Measurements from ENCODE around the gene KCTD10. TPM values are rescaled to one million over a fixed set of nuclear protein-coding genes. Genes with fewer than 3 reads are reported as not detected.

KCTD10 gene
- polyA plus RNA-seq, 1 of the 3 experiments (the other 2 are of a cell fraction): 66.9 TPM

GRCh38 chr12:109493938-109494337, 16.8 kb upstream of the KCTD10 start:
- no peak for DNase-seq
- 100% methylated on average over 1 of the region's 1 CpG for WGBS (ENCODE audit: low lambda C conversion rate)
- Histone ChIP-seq H2AFZ (ENCODE audit: low read depth) (no peak overlapping the region), H3K9me2 (no peaks in the 10 kb centered on the region), H3K4me2 (no peak overlapping the region), H4K20me1 (ENCODE audit: insufficient read depth) (no peaks in the 10 kb centered on the region), H3K27ac (ENCODE audit: low read depth in 2 of 2, low read length in 1 of 2) (no peak overlapping the region), H3K4me3 (ENCODE audit: low read depth in 2 of 2, low read length in 1 of 2) (no peak overlapping the region), H3F3A (replicated peaks; ENCODE audit: insufficient read depth) (no peaks in the 10 kb centered on the region), H3K9me3 (no peaks in the 10 kb centered on the region), H3K27me3 (ENCODE audit: insufficient read depth) (no peaks in the 10 kb centered on the region), H3K36me3 (replicated peaks in 1 of 2; ENCODE audit: control insufficient read depth in 1 of 2, insufficient read depth in 2 of 2, low read length in 1 of 2) (peaks cover 32 to 77% of the 10 kb centered on the region in 2 experiments), H3K9ac (no peak overlapping the region), H3K4me1 (ENCODE audit: control insufficient read depth in 1 of 2, insufficient read depth in 2 of 2, low read depth in 1 of 2, low read length in 1 of 2) (no peaks in the 10 kb centered on the region), H3K79me2 (ENCODE audit: insufficient read depth) (no peaks in the 10 kb centered on the region)
- CTCF ChIA-PET: interaction anchor here (0.8 to 2.4 kb wide), 5 partner anchors 14 to 281 kb away, joined by 3 to 9 read pairs (median 3); no protein-coding TSS in a partner anchor
- TF ChIP-seq GATA2 (CRISPR knock-in tag; IDR thresholded peaks at IDR 0.05) (no peak), RFX5 (IDR thresholded peaks at IDR 0.05; ENCODE audit: low read length) (no peak), FOSL2 (IDR thresholded peaks at IDR 0.05; ENCODE audit: borderline replicate concordance, low read depth) (no peak), GABPA (IDR thresholded peaks at IDR 0.05; ENCODE audit: low read depth) (no peak), MAX (IDR thresholded peaks at IDR 0.05; ENCODE audit: low read depth) (no peak), ELF1 (IDR thresholded peaks at IDR 0.05) (no peak), EZH2phosphoT487 (IDR thresholded peaks at IDR 0.05; ENCODE audit: borderline replicate concordance, low read depth) (no peak), CTCF (IDR thresholded peaks at IDR 0.05) (no peak), RAD21 (IDR thresholded peaks at IDR 0.05; ENCODE audit: low read length) (no peak), YY1 (IDR thresholded peaks at IDR 0.05; ENCODE audit: low read depth) (no peak), NRF1 (IDR thresholded peaks at IDR 0.05; ENCODE audit: low read depth, low read length) (no peak), TAF1 (IDR thresholded peaks at IDR 0.05; ENCODE audit: borderline replicate concordance, low read depth, low read length) (no peak)
- TF ChIP-seq, protein P1, sequence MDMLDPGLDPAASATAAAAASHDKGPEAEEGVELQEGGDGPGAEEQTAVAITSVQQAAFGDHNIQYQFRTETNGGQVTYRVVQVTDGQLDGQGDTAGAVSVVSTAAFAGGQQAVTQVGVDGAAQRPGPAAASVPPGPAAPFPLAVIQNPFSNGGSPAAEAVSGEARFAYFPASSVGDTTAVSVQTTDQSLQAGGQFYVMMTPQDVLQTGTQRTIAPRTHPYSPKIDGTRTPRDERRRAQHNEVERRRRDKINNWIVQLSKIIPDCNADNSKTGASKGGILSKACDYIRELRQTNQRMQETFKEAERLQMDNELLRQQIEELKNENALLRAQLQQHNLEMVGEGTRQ (IDR thresholded peaks at IDR 0.05; ENCODE audit: borderline replicate concordance, low read depth, low read length): no peak
- TF ChIP-seq, protein P2, sequence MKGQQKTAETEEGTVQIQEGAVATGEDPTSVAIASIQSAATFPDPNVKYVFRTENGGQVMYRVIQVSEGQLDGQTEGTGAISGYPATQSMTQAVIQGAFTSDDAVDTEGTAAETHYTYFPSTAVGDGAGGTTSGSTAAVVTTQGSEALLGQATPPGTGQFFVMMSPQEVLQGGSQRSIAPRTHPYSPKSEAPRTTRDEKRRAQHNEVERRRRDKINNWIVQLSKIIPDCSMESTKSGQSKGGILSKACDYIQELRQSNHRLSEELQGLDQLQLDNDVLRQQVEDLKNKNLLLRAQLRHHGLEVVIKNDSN (IDR thresholded peaks at IDR 0.05; ENCODE audit: borderline replicate concordance, low read depth): no peak
- POLR2A ChIA-PET: no interaction called here

- Histone ChIP-seq H3K36me3 (replicated peaks in 1 of 2; ENCODE audit: control insufficient read depth in 1 of 2, insufficient read depth in 2 of 2, low read length in 1 of 2) (peaks cover 30 to 79% of the 10 kb centered on the region in 2 experiments), H3K79me2 (ENCODE audit: insufficient read depth) (no peaks in the 10 kb centered on the region), H3F3A (replicated peaks; ENCODE audit: insufficient read depth) (no peaks in the 10 kb centered on the region), H4K20me1 (ENCODE audit: insufficient read depth) (no peaks in the 10 kb centered on the region), H3K9ac (no peak overlapping the region), H3K9me2 (no peaks in the 10 kb centered on the region), H3K4me3 (ENCODE audit: low read depth in 2 of 2, low read length in 1 of 2) (no peak overlapping the region), H3K9me3 (no peaks in the 10 kb centered on the region), H3K27ac (ENCODE audit: low read depth in 2 of 2, low read length in 1 of 2) (no peak overlapping the region), H3K4me1 (ENCODE audit: control insufficient read depth in 1 of 2, insufficient read depth in 2 of 2, low read depth in 1 of 2, low read length in 1 of 2) (no peaks in the 10 kb centered on the region), H3K4me2 (no peak overlapping the region), H3K27me3 (ENCODE audit: insufficient read depth) (no peaks in the 10 kb centered on the region), H2AFZ (ENCODE audit: low read depth) (no peak overlapping the region)
- ChIA-PET CTCF (interaction anchor here (0.9 to 2.4 kb wide), 3 partner anchors 26 to 65 kb away, joined by 3 to 9 read pairs (median 3); no protein-coding TSS in a partner anchor), POLR2A (no interaction called here)
- DNase-seq: no peak
- no peak for TF ChIP-seq FOXM1 (IDR thresholded peaks at IDR 0.05; ENCODE audit: low read depth)
- no peak for TF ChIP-seq EZH2phosphoT487 (IDR thresholded peaks at IDR 0.05; ENCODE audit: borderline replicate concordance, low read depth)
- TF ChIP-seq RCOR1 (IDR thresholded peaks at IDR 0.05; ENCODE audit: low read length): no peak
- TF ChIP-seq SMC3 (IDR thresholded peaks at IDR 0.05; ENCODE audit: low read depth, low read length): no peak
- no peak for TF ChIP-seq NRF1 (IDR thresholded peaks at IDR 0.05; ENCODE audit: low read depth, low read length)
- TF ChIP-seq PBX3 (IDR thresholded peaks at IDR 0.05): no peak
- no peak for TF ChIP-seq RXRA (IDR thresholded peaks at IDR 0.05; ENCODE audit: borderline replicate concordance, low read depth)
- no peak for TF ChIP-seq RAD21 (IDR thresholded peaks at IDR 0.05; ENCODE audit: low read length)
- no peak for TF ChIP-seq TAF1 (IDR thresholded peaks at IDR 0.05; ENCODE audit: borderline replicate concordance, low read depth, low read length)
- no peak for TF ChIP-seq FOXJ3 (CRISPR knock-in tag; IDR thresholded peaks at IDR 0.05)
- TF ChIP-seq YY1 (IDR thresholded peaks at IDR 0.05; ENCODE audit: low read depth): no peak
- no peak for TF ChIP-seq GABPA (IDR thresholded peaks at IDR 0.05; ENCODE audit: low read depth)
- TF ChIP-seq CTCF (IDR thresholded peaks at IDR 0.05): no peak
- TF ChIP-seq CHD2 (IDR thresholded peaks at IDR 0.05; ENCODE audit: low read length, partially characterized antibody): no peak
- TF ChIP-seq TCF12 (IDR thresholded peaks at IDR 0.05): no peak
These were observed 16.0 kb upstream of the KCTD10 start for GRCh38 chr12:109493090-109493489.
